ENCODE measurements around the gene NEMP2.

NEMP2 gene

GRCh38 chr2:190455358-190456095 is 79.0 kb downstream of the NEMP2 start:
- Histone ChIP-seq H3K27ac (no peak overlapping the region), H3K4me2 (no peak overlapping the region), H3K4me1 (no peaks in the 10 kb centered on the region), H3K9me3 (no peaks in the 10 kb centered on the region), H3K9ac (no peak overlapping the region), H3K4me3 (no peak overlapping the region), H4K20me1 (no peaks in the 10 kb centered on the region; the same call in 1 of the 2 replicates), H3K36me3 (peaks cover 17% of the 10 kb centered on the region; the same call in 1 of the 2 replicates), H3K27me3 (no peaks in the 10 kb centered on the region)
- TF ChIP-seq Cebpa-rat (IDR thresholded peaks at IDR 0.05), result no peak

GRCh38 chr2:190454795-190455194 is 79.7 kb downstream of the NEMP2 start:
- TF ChIP-seq Cebpa-rat (IDR thresholded peaks at IDR 0.05), result no peak
- Histone ChIP-seq H3K27ac (no peak overlapping the region), H3K4me1 (no peaks in the 10 kb centered on the region), H3K4me3 (no peak overlapping the region), H3K9me3 (no peaks in the 10 kb centered on the region), H3K27me3 (no peaks in the 10 kb centered on the region), H4K20me1 (no peaks in the 10 kb centered on the region; the same call in 1 of the 2 replicates), H3K4me2 (no peak overlapping the region), H3K9ac (no peak overlapping the region), H3K36me3 (peaks cover 17% of the 10 kb centered on the region; the same call in 1 of the 2 replicates)
